Body of pancreas (tissue), 2 donors: ENCODE data around the gene CPM. TPM values are rescaled to one million over a fixed set of nuclear protein-coding genes. Genes with fewer than 3 reads are reported as not detected.

ENCODE experiments used
- small RNA-seq: library from RNA; depleted of rRNA; stranded (forward); fragments of <200 nt; gene quantifications from one replicate; pipeline ENCODE3, GENCODE V24; 2016
- total RNA-seq, 2 donors: library from RNA; depleted of rRNA; stranded (reverse); fragments of >200 nt; gene quantifications; one replicate each; pipeline ENCODE4 v1.1.0, GENCODE V29; 2016

The CPM gene
- total RNA-seq, 2 donors from 2014 or later: 34.6 to 35.0 TPM

Small RNAs within 50 kb of the gene (small RNA-seq; reads per million reads assigned to genes)
- gene AC025423.5 (not detected), gene RNU7-4P (not detected)

Other genes starting within 250 kb of the CPM start
- 10 to 100 TPM; 29.6 to 34.9 TPM for gene NUP107, start 246.2 kb downstream of the CPM start, total RNA-seq
- 1 to 10 TPM; 2.1 to 2.6 TPM for gene SLC35E3, start 187.0 kb downstream of the CPM start, total RNA-seq
- gene MDM2, start 125.0 kb downstream of the CPM start, total RNA-seq: 10 to 100 TPM; 54.1 to 93.4 TPM